ENCODE measurements around the gene SRPK2. TPM values are rescaled to one million over a fixed set of nuclear protein-coding genes. Genes with fewer than 3 reads are reported as not detected.

SRPK2 gene
- total and polyA plus RNA-seq, 2 of the 8 experiments (the other 6 are each of a cell fraction or from before 2014, with no cell fraction given): 10.0 to 47.1 TPM

DNA sequence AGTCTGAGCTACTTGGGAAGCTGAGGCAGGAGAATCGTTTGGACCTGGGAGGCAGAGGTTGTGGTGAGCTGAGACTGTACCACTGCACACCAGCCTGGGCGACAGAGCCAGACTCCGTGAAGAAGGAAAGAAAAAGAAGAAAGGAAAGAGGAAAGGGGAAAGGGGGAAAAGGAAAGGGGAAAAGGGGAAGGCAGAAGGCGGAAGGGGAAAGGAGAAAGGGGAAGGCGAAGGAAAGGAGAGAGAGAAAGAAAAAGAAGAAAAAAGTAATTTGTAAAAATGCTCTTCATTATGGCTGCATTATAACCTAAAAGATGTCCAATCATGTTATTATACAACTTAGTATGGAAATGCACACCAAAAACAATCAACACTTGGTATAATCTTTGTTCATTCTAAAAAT, 110.2 kb downstream of the SRPK2 start (continued):
- TF ChIP-seq GTF2F1 (IDR thresholded peaks at IDR 0.05; ENCODE audit: borderline replicate concordance, low read depth, low read length) (no peak), PHF8 (conservative IDR thresholded peaks at IDR 0.05; ENCODE audit: low read depth, low read length) (no peak), CEBPB (IDR thresholded peaks at IDR 0.05; ENCODE audit: low read depth, low read length) (no peak), CBX8 (IDR thresholded peaks at IDR 0.05; ENCODE audit: borderline replicate concordance, low read depth, low read length) (no peak), HDAC2 (IDR thresholded peaks at IDR 0.05; ENCODE audit: borderline replicate concordance in 1 of 2, low read depth in 2 of 2, low read length in 2 of 2) (no peak), NANOG (IDR thresholded peaks at IDR 0.05; ENCODE audit: insufficient read depth, low read depth, low read length, poor library complexity, severe bottlenecking) (no peak), CBX5 (IDR thresholded peaks at IDR 0.05; ENCODE audit: low read depth, low read length) (no peak), RNF2 (IDR thresholded peaks at IDR 0.05; ENCODE audit: borderline replicate concordance, low read depth, low read length, missing control alignments, poor library complexity, severe bottlenecking) (no peak), SIN3A (conservative IDR thresholded peaks at IDR 0.05 in 1 of 2, IDR thresholded peaks at IDR 0.05 in 1 of 2; ENCODE audit: low read depth in 1 of 2, low read length in 2 of 2) (no peak)
